ENCODE measurements around the gene PRXL2A. TPM values are rescaled to one million over a fixed set of nuclear protein-coding genes. Genes with fewer than 3 reads are reported as not detected.

PRXL2A gene
- total RNA-seq, 1 donor from 2014 or later: 52.9 TPM

DNA sequence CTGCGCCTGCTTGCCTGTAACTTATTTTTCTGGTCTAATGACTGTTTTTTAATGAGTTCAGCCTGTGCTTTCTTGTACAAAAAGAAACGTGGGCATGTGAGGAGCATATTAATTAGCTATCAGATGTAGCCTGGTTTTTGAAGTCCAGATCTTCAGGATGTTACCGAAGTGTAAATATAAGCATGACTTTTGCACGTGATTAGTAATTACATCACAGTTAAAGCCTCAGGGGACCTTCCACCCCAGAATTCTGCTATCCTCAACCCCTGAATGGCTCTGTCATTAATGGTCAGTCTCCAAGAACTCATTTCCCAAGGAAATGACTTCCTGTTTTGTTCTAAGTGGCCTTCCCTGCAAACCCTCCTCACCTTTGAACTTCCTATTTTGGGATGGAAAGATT is 2.1 kb upstream of the PRXL2A start:
- DNase-seq (no peak), ATAC-seq (no peak)
- no peaks in the 10 kb centered on the region for H3K27me3 ChIP-seq
- H3K27ac ChIP-seq: no peak overlapping the region
- H3K4me3 ChIP-seq: no peak overlapping the region
- peaks cover 24% of the 10 kb centered on the region for H3K4me1 ChIP-seq
- no peaks in the 10 kb centered on the region for H3K36me3 ChIP-seq
- no peaks in the 10 kb centered on the region for H3K9me3 ChIP-seq
- intact Hi-C loops (cut with DNase I): no loop called here
- TF ChIP-seq, protein P1, sequence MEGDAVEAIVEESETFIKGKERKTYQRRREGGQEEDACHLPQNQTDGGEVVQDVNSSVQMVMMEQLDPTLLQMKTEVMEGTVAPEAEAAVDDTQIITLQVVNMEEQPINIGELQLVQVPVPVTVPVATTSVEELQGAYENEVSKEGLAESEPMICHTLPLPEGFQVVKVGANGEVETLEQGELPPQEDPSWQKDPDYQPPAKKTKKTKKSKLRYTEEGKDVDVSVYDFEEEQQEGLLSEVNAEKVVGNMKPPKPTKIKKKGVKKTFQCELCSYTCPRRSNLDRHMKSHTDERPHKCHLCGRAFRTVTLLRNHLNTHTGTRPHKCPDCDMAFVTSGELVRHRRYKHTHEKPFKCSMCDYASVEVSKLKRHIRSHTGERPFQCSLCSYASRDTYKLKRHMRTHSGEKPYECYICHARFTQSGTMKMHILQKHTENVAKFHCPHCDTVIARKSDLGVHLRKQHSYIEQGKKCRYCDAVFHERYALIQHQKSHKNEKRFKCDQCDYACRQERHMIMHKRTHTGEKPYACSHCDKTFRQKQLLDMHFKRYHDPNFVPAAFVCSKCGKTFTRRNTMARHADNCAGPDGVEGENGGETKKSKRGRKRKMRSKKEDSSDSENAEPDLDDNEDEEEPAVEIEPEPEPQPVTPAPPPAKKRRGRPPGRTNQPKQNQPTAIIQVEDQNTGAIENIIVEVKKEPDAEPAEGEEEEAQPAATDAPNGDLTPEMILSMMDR (IDR thresholded peaks at IDR 0.05): no peak

DNA sequence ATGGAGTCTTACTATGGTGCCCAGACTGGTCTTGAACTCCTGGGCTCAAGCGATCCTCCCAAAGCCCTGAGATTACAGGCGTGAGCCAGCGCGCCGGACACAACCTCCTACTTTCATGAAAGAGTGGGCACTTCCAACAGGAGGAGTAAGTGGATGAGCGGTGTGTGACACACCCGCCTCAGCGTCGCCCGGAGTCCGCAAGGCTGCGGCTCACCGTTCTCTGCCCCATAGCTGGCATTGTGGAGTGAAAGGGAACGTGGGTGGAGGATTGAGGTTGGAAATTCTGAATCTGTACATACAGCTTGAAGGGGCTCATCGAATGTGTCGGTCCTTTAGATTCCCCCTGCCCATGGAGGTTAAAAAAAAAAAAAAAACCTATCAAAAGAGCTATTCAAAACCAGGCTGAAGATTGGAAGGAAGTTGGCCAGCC is 524 bp upstream of the PRXL2A start:
- Histone ChIP-seq H3K9me3 (no peaks in the 10 kb centered on the region), H3K4me1 (peaks cover 24% of the 10 kb centered on the region), H3K27me3 (no peaks in the 10 kb centered on the region), H3K36me3 (no peaks in the 10 kb centered on the region), H3K27ac (peak overlapping the region; percentile 47), H3K4me3 (peak overlapping the region; percentile 74)
- TF ChIP-seq, protein P1 (IDR thresholded peaks at IDR 0.05): no peak
- ATAC-seq: peak; percentile 68
- intact Hi-C loops (cut with DNase I): no loop called here
- DNase-seq: peak; percentile 79

DNA sequence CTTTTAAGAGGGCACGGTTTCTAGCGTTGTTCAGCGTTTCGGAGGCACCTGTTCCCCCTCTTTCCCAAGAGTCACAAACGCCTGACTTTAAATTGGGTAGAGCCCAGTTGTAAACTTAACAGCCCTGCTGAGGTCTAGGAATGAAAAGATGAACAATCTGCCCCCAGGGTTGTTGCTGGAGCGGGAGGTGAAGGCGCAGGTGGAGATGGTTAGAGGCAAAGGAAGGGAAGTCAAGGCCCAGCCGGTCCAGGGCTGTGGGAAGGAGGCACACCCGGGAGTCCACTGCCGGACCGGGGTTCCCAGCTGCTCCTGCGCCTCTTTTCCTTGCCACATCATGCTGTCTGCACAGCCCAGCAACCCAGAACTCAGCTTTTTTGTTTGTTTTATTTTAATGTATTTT is 770 bp downstream of the PRXL2A start:
- Histone ChIP-seq H3K4me3 (peak overlapping the region; percentile 74), H3K27ac (peak overlapping the region; percentile 47), H3K9me3 (no peaks in the 10 kb centered on the region), H3K4me1 (peaks cover 36% of the 10 kb centered on the region), H3K36me3 (no peaks in the 10 kb centered on the region), H3K27me3 (no peaks in the 10 kb centered on the region)
- ATAC-seq: no peak
- no peak for DNase-seq
- intact Hi-C loops (cut with DNase I): no loop called here
- TF ChIP-seq, protein P1 (IDR thresholded peaks at IDR 0.05): no peak

DNA sequence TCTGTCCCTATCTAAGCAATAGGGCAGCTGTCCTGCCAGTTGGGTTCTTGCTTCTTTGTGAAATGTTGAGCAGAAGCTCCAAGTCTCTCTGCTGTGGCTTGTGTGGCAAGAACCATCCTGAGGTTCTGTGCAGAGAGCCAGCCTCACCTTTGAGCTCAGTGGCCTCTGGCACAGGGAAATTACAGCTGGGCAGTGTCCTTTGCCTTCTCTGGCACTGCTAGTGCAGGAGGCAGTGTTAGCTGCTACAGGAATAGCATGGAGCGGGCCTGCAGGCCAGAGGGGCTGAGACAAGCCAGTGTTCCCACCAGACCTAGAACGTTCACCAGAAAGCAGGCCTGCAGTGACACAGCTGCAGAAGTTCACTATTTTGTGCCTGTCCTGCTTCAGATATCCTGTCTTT is 1.8 kb downstream of the PRXL2A start:
- intact Hi-C loops (cut with DNase I): no loop called here
- DNase-seq: no peak
- Histone ChIP-seq H3K4me3 (no peak overlapping the region), H3K27me3 (no peaks in the 10 kb centered on the region), H3K9me3 (no peaks in the 10 kb centered on the region), H3K27ac (no peak overlapping the region), H3K36me3 (no peaks in the 10 kb centered on the region), H3K4me1 (peaks cover 43% of the 10 kb centered on the region)
- ATAC-seq: no peak
- TF ChIP-seq, protein P1 (IDR thresholded peaks at IDR 0.05): no peak

DNA sequence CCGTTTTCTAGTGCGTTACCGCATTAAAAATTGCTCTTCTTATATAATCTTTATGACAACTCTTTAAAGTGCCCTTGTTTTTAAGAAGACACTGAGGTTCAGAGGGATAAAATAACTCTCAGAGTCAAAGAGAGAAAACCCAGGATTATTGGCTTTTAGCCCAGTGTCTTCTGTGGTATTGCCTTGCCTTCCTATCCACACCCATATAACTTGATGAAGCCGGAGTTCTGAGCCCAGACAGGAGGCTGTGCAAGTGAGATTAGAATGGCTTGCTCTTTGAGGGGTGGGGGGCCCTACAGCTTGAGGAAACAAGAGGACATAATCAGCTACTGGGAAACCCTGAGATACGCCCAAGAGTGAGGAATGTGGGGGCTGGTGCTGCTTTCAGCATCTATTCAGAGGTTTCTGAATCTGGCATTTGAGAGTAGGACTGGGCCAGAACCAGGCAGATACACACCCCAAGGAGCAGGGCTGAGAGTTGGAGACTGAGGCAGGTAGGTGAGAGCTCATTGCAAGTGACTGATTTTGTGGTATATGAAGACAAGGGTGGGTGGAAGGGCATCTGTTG is 2.3 kb downstream of the PRXL2A start:
- no peaks in the 10 kb centered on the region for H3K9me3 ChIP-seq
- H3K27ac ChIP-seq: no peak overlapping the region
- peaks cover 44% of the 10 kb centered on the region for H3K4me1 ChIP-seq
- H3K4me3 ChIP-seq: no peak overlapping the region
- H3K27me3 ChIP-seq: no peaks in the 10 kb centered on the region
- TF ChIP-seq, protein P1 (IDR thresholded peaks at IDR 0.05): no peak
- ATAC-seq (no peak), DNase-seq (no peak)
- intact Hi-C loops (cut with DNase I): no loop called here
- no peaks in the 10 kb centered on the region for H3K36me3 ChIP-seq

DNA sequence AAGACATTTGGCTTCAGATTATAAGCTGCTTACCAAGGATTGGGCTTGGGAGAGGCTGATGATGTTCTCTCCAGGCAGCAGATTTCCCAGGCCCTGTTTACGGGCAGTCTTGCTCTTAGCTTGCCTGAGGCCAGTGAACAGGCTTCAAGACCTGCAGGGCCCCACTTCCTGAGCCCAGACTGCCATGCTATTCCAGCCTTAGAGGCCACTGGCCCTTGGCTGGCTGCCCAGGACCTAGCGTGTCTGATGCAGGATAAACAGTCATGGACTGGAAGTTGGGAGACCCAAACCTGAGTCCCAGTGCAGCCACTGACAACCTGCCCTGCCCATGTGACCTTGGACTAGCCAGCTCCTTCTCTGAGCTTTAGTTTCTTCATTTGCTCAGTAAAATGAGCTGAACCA is 2.9 kb downstream of the PRXL2A start:
- TF ChIP-seq, protein P1 (IDR thresholded peaks at IDR 0.05): no peak
- Histone ChIP-seq H3K27ac (no peak overlapping the region), H3K27me3 (no peaks in the 10 kb centered on the region), H3K9me3 (no peaks in the 10 kb centered on the region), H3K36me3 (no peaks in the 10 kb centered on the region), H3K4me1 (peaks cover 47% of the 10 kb centered on the region), H3K4me3 (no peak overlapping the region)
- ATAC-seq (no peak), DNase-seq (no peak)
- intact Hi-C loops (cut with DNase I): no loop called here
